Panc1 (cell line): ENCODE data around the gene PSMA5. TPM values are rescaled to one million over a fixed set of nuclear protein-coding genes. Genes with fewer than 3 reads are reported as not detected.

Experiments used
- ATAC-seq: fragments of 200-7000 bp; cut with Tn5 transposase; 2 replicates; pipeline ENCODE4 v1.9.1; 2020; ENCODE audit warnings: mild to moderate bottlenecking, moderate library complexity
- BruUV-seq: library from RNA; stranded (reverse); fragments of 400-500 nt; replicated peaks from 2 replicates; lab custom pipeline; 2021; lab: Mats Ljungman, UMichigan
- CTCF ChIA-PET: fragments of 300-600 bp; sonication (Branson Sonifier 250); formaldehyde crosslinking; loops from one replicate; lab custom pipeline; 2022; ENCODE audit warnings: antibody characterized with exemption; lab: Charles Lee
- POLR2A ChIA-PET: fragments of 300-600 bp; sonication (Branson Sonifier 250); formaldehyde crosslinking; loops from one replicate; lab custom pipeline; 2022; ENCODE audit warnings: antibody characterized with exemption; lab: Charles Lee
- DNase-seq: peaks from one replicate; pipeline ENCODE4 v3.0.0-alpha.2; 2010; ENCODE audit warnings: low read depth, low spot score
- H3K27ac ChIP-seq: 2 replicates; pipeline ENCODE4 v1.5.1; 2011; ENCODE audit warnings: mild to moderate bottlenecking, low read length, inconsistent platforms
- H3K27me3 ChIP-seq: fragments of 200-500 bp; sonication (Bioruptor generic); 2 replicates; pipeline ENCODE4 v1.6.0; 2014; ENCODE audit warnings: low read length, inconsistent platforms; ENCODE audit not compliant: control insufficient read depth, insufficient read depth
- H3K36me3 ChIP-seq: fragments of 200-500 bp; sonication (Bioruptor generic); 2 replicates; pipeline ENCODE4 v1.5.1; 2014; ENCODE audit warnings: inconsistent platforms, mild to moderate bottlenecking, low read length, moderate library complexity; ENCODE audit not compliant: control insufficient read depth, insufficient read depth
- H3K4me1 ChIP-seq: 2 replicates; pipeline ENCODE4 v1.5.1; 2011; ENCODE audit warnings: inconsistent platforms, mild to moderate bottlenecking, low read length, moderate library complexity; ENCODE audit not compliant: control insufficient read depth, insufficient read depth
- H3K4me3 ChIP-seq, 2 experiments: 2 replicates each; pipeline ENCODE4 v1.5.1; 2011 to 2012; ENCODE audit warnings: low read depth in 2 of 2, low read length in 2 of 2, mild to moderate bottlenecking in 2 of 2, inconsistent platforms in 1 of 2, moderate library complexity in 1 of 2
- H3K9me3 ChIP-seq: fragments of 200-500 bp; sonication (Bioruptor generic); 2 replicates; pipeline ENCODE4 v1.5.1; 2014; ENCODE audit warnings: low read depth, mild to moderate bottlenecking, inconsistent platforms, low read length, moderate library complexity; ENCODE audit not compliant: control insufficient read depth, insufficient read depth
- POLR2AphosphoS5 ChIP-seq: IDR thresholded peaks from 2 replicates; pipeline ENCODE4 v1.6.1; 2012; ENCODE audit warnings: mild to moderate bottlenecking, low read depth, low read length, moderate library complexity
- SIN3A ChIP-seq: IDR thresholded peaks from 2 replicates; pipeline ENCODE4 v1.6.1; 2012; ENCODE audit warnings: low read depth, mild to moderate bottlenecking, low read length, moderate library complexity, borderline replicate concordance; ENCODE audit not compliant: insufficient read depth
- TCF7L2 ChIP-seq: IDR thresholded peaks from 2 replicates; pipeline ENCODE4 v1.6.1; 2011; ENCODE audit warnings: mild to moderate bottlenecking, low read depth, low read length, inconsistent platforms
- in situ Hi-C: cut with HindIII; loops from 2 replicates; pipeline ENCODE4 v1.10.0; 2016; ENCODE audit warnings: low sequenced_read_pairs, low pct_unique_long_range_greater_than_20kb
- intact Hi-C: fragments of 100-400 bp; cut with micrococcal nuclease; formaldehyde crosslinking; loops from one replicate; pipeline ENCODE4 v1.10.0; 2022; ENCODE audit not compliant: unreplicated experiment
- total RNA-seq: library from RNA; stranded (reverse); gene quantifications from one replicate; pipeline ENCODE4 v1.2.1, GENCODE V29; 2021; ENCODE audit not compliant: unreplicated experiment
- TF ChIP-seq, protein P1 (sequence below): fragments of 450-650 bp; IDR thresholded peaks from 2 replicates; pipeline ENCODE4 v1.5.1; 2017; ENCODE audit warnings: mild to moderate bottlenecking
- TF ChIP-seq, protein P2 (sequence below), 2 experiments: IDR thresholded peaks; 2 replicates each; pipeline ENCODE4 v1.6.1; 2011 to 2012; ENCODE audit warnings: low read depth in 2 of 2, control low read depth in 1 of 2, low read length in 1 of 2, mild to moderate bottlenecking in 1 of 2, moderate library complexity in 1 of 2; ENCODE audit not compliant: insufficient read depth in 1 of 2

PSMA5 gene
- total RNA-seq, 1 experiment from 2014 or later: 118 TPM

DNA sequence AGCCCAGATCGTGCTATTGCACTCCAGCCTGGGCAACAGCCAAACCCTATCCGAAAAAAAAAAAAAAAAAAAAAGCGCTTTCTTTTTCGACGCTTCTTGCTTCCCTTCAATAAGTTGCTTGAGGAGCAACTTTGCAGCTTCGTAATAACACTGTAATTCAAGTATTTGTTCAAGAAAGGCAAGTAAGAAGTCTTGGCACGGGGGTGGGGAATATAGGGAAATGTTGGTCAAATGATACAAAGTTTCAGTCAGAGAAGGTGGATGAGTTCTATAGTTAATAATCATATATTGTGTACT is 871 bp upstream of the PSMA5 start:
- Histone ChIP-seq H3K4me1 (peaks cover 10% of the 10 kb centered on the region), H3K4me3 (peak overlapping the region; percentile 93 to 95), H3K36me3 (peaks cover 2% of the 10 kb centered on the region), H3K27ac (peak overlapping the region; percentile 96), H3K9me3 (no peaks in the 10 kb centered on the region), H3K27me3 (no peaks in the 10 kb centered on the region)
- no TSS peak for BruUV-seq
- POLR2A ChIA-PET: no interaction called here
- CTCF ChIA-PET: interaction anchor here (0.6 to 1.0 kb wide), 2 partner anchors 106 to 346 kb away, joined by 3 to 17 read pairs; no protein-coding TSS in a partner anchor
- TF ChIP-seq, protein P1, sequence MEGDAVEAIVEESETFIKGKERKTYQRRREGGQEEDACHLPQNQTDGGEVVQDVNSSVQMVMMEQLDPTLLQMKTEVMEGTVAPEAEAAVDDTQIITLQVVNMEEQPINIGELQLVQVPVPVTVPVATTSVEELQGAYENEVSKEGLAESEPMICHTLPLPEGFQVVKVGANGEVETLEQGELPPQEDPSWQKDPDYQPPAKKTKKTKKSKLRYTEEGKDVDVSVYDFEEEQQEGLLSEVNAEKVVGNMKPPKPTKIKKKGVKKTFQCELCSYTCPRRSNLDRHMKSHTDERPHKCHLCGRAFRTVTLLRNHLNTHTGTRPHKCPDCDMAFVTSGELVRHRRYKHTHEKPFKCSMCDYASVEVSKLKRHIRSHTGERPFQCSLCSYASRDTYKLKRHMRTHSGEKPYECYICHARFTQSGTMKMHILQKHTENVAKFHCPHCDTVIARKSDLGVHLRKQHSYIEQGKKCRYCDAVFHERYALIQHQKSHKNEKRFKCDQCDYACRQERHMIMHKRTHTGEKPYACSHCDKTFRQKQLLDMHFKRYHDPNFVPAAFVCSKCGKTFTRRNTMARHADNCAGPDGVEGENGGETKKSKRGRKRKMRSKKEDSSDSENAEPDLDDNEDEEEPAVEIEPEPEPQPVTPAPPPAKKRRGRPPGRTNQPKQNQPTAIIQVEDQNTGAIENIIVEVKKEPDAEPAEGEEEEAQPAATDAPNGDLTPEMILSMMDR: no peak
- TF ChIP-seq TCF7L2 (no peak), SIN3A (no peak), POLR2AphosphoS5 (no peak)
- TF ChIP-seq, protein P2, sequence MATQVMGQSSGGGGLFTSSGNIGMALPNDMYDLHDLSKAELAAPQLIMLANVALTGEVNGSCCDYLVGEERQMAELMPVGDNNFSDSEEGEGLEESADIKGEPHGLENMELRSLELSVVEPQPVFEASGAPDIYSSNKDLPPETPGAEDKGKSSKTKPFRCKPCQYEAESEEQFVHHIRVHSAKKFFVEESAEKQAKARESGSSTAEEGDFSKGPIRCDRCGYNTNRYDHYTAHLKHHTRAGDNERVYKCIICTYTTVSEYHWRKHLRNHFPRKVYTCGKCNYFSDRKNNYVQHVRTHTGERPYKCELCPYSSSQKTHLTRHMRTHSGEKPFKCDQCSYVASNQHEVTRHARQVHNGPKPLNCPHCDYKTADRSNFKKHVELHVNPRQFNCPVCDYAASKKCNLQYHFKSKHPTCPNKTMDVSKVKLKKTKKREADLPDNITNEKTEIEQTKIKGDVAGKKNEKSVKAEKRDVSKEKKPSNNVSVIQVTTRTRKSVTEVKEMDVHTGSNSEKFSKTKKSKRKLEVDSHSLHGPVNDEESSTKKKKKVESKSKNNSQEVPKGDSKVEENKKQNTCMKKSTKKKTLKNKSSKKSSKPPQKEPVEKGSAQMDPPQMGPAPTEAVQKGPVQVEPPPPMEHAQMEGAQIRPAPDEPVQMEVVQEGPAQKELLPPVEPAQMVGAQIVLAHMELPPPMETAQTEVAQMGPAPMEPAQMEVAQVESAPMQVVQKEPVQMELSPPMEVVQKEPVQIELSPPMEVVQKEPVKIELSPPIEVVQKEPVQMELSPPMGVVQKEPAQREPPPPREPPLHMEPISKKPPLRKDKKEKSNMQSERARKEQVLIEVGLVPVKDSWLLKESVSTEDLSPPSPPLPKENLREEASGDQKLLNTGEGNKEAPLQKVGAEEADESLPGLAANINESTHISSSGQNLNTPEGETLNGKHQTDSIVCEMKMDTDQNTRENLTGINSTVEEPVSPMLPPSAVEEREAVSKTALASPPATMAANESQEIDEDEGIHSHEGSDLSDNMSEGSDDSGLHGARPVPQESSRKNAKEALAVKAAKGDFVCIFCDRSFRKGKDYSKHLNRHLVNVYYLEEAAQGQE (IDR thresholded peaks at IDR 0.05; ENCODE audit: insufficient read depth in 1 of 2, low read depth in 2 of 2, low read length in 1 of 2): no peak
- ATAC-seq (no peak), DNase-seq (no peak)
- intact Hi-C loops (no loop called here), in situ Hi-C loops (no loop called here)

DNA sequence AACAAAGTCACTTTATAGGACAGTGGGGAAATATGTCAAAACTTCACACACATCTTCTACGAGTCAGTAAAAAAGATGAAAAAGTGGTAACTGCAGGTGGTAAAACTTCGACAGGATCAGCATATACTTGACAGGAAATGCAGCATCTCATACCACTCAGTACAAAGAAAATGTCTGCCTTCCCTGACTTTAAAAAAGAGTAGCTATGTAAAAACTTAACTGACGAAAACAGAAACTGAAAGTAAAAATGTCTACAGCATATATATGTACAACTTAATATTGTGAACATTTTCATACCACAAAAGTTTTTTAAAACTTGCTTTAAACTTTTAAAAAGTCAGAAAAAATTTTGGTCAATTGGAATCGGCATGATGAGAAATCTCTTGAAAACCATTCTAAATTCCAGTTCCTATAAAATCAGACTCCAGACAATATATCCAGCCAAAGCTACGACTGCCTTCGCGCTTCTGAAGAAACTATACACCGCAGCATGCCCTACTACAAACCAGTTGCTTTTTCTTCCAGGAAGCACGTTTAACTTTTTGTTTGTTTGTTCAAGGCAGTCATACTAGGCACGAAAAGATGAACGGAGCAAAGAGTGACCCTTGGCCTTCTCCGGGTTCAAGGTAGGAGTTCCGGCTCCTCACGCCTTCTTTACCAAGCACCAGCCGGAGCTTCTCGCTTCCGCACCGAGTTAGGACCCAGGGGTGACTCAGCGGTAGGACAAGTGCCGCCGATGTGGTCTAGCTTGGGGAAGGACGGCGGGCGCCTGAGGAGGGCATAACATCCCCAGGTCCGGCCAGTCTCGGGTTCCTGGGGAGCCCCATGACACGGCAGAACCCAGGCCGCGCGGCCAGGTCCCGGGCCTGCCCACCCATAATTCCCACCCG is 612 bp downstream of the PSMA5 start:
- TSS peak; percentile 88 for BruUV-seq
- DNase-seq: peak; percentile 1
- H3K27ac ChIP-seq: peak overlapping the region; percentile 93
- CTCF ChIA-PET: interaction anchor here (1.0 kb wide), 1 partner anchor 107 kb away, joined by 3 read pairs; no protein-coding TSS in a partner anchor
- intact Hi-C loops (no loop called here), in situ Hi-C loops (no loop called here)
- peak; percentile 71 for ATAC-seq
- POLR2A ChIA-PET: interaction anchor here (0.6 to 1.3 kb wide), 2 partner anchors 13 to 39 kb away, joined by 3 to 4 read pairs; no protein-coding TSS in a partner anchor
- TF ChIP-seq SIN3A (no peak), POLR2AphosphoS5 (no peak), TCF7L2 (no peak)
- TF ChIP-seq, protein P2 (IDR thresholded peaks at IDR 0.05; ENCODE audit: insufficient read depth in 1 of 2, low read depth in 2 of 2, low read length in 1 of 2): no peak
- TF ChIP-seq, protein P1: no peak
- H3K4me3 ChIP-seq: peak overlapping the region; percentile 93 to 95
- no peaks in the 10 kb centered on the region for H3K27me3 ChIP-seq
- H3K4me1 ChIP-seq: peaks cover 10% of the 10 kb centered on the region
- peaks cover 4% of the 10 kb centered on the region for H3K36me3 ChIP-seq
- H3K9me3 ChIP-seq: no peaks in the 10 kb centered on the region
